OCI-LY7 (cell line): Measurements from ENCODE around the gene PLEKHH2. TPM values are rescaled to one million over a fixed set of nuclear protein-coding genes. Genes with fewer than 3 reads are reported as not detected.

Experiments
- BruUV-seq: library from RNA; stranded (reverse); fragments of 400-500 nt; replicated peaks from 2 replicates; lab custom pipeline; 2021; lab: Mats Ljungman, UMichigan
- CTCF ChIA-PET: fragments of 300-600 bp; sonication (Branson Sonifier 250); formaldehyde crosslinking; loops from one replicate; lab custom pipeline; 2022; ENCODE audit warnings: antibody characterized with exemption; ENCODE audit not compliant: unreplicated experiment; lab: Charles Lee
- POLR2A ChIA-PET: fragments of 300-600 bp; sonication (Branson Sonifier 250); formaldehyde crosslinking; loops from one replicate; lab custom pipeline; 2022; ENCODE audit warnings: antibody characterized with exemption; lab: Charles Lee
- DNase-seq: peaks from one replicate; pipeline ENCODE4 v3.0.0-alpha.2; 2015; ENCODE audit warnings: low spot score
- H2AFZ ChIP-seq: fragments of 200-600 bp; sonication (generic), shearing (Covaris generic); 2 replicates; pipeline ENCODE4 v1.6.1; 2014; ENCODE audit warnings: mild to moderate bottlenecking, antibody characterized with exemption, low read length, moderate library complexity
- H3K27ac ChIP-seq: fragments of 200-600 bp; sonication (generic); 2 replicates; pipeline ENCODE4 v1.5.1; 2014; ENCODE audit warnings: mixed run types, low read depth, mild to moderate bottlenecking, moderate library complexity, low read length, inconsistent platforms; ENCODE audit not compliant: poor library complexity, severe bottlenecking
- H3K36me3 ChIP-seq: fragments of 200-600 bp; sonication (generic); 2 replicates; pipeline ENCODE4 v1.6.1; 2014; ENCODE audit warnings: mild to moderate bottlenecking, antibody characterized with exemption, low read length, moderate library complexity, mixed read lengths; ENCODE audit not compliant: insufficient read depth
- H3K4me1 ChIP-seq: fragments of 200-600 bp; sonication (generic); 2 replicates; pipeline ENCODE4 v1.5.1; 2014; ENCODE audit warnings: mild to moderate bottlenecking, low read length; ENCODE audit not compliant: insufficient read depth, poor library complexity, severe bottlenecking
- H3K4me2 ChIP-seq: fragments of 200-600 bp; sonication (generic); 2 replicates; pipeline ENCODE4 v1.6.1; 2014; ENCODE audit warnings: mild to moderate bottlenecking, low read length
- H3K4me3 ChIP-seq: fragments of 200-600 bp; sonication (generic); 2 replicates; pipeline ENCODE4 v1.5.1; 2014; ENCODE audit warnings: mild to moderate bottlenecking, low read depth, low read length; ENCODE audit not compliant: poor library complexity, severe bottlenecking
- H3K79me2 ChIP-seq: fragments of 200-600 bp; sonication (generic); 2 replicates; pipeline ENCODE4 v1.6.1; 2016; ENCODE audit warnings: low read depth, mild to moderate bottlenecking, low read length, moderate library complexity, mixed read lengths; ENCODE audit not compliant: insufficient read depth
- H3K9me2 ChIP-seq: fragments of 200-600 bp; sonication (generic); 2 replicates; pipeline ENCODE4 v1.6.1; 2016; ENCODE audit warnings: mild to moderate bottlenecking, low read length, mixed read lengths; ENCODE audit not compliant: insufficient read depth
- H3K9me3 ChIP-seq: fragments of 200-600 bp; sonication (generic); 2 replicates; pipeline ENCODE4 v1.6.1; 2014; ENCODE audit warnings: mild to moderate bottlenecking, mixed run types, low read length, mixed read lengths
- H4K20me1 ChIP-seq: fragments of 200-600 bp; sonication (generic); 2 replicates; pipeline ENCODE4 v1.6.1; 2014; ENCODE audit warnings: mild to moderate bottlenecking, antibody characterized with exemption, low read length, moderate library complexity, mixed read lengths; ENCODE audit not compliant: insufficient read depth
- CTCF ChIP-seq: fragments of 200-600 bp; sonication (generic); conservative IDR thresholded peaks from 2 replicates; pipeline ENCODE4 v1.5.1; 2014; ENCODE audit warnings: mild to moderate bottlenecking, antibody characterized with exemption, low read length, moderate library complexity, mixed read lengths
- EZH2phosphoT487 ChIP-seq: fragments of 200-600 bp; sonication (generic); IDR thresholded peaks from 2 replicates; pipeline ENCODE4 v1.6.1; 2018; ENCODE audit warnings: low read depth, borderline replicate concordance, mild to moderate bottlenecking, mixed run types, antibody characterized with exemption, low read length, moderate library complexity, mixed read lengths
- intact Hi-C: fragments of 100-400 bp; cut with micrococcal nuclease; formaldehyde crosslinking; loops from one replicate; pipeline ENCODE4 v1.10.0; 2022; ENCODE audit not compliant: unreplicated experiment
- total RNA-seq, 2 experiments: library from RNA; depleted of rRNA in 1 of 2; stranded (reverse); fragments of >200 nt in 1 of 2; shearing (Covaris generic) in 1 of 2; gene quantifications; 2 replicates each; pipeline ENCODE4 v1.2.3, GENCODE V29; 2014 to 2022

The PLEKHH2 gene
- total RNA-seq, 2 experiments from 2014 or later = 1.5 to 2.6 TPM

DNA sequence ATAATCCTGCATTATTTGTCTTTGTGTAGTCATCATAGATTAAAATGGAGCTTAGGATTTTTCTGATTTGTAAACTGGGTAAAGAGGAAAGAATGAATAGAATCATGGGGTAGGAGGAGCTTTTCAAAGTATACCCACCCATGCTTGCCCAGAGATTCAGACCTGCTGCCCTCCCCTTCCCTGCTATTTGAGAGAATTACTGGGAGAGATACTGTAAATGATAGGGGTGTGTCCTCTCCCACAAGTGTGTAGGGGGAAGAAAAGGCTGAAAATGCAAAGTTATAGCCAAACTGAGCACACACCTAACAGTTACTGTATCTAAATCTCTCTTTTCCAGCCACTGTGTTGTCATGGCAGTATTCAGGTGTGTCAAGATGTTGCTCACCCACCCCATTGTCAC is 115.2 kb downstream of the PLEKHH2 start:
- no peak overlapping the region for H3K27ac ChIP-seq
- no peaks in the 10 kb centered on the region for H4K20me1 ChIP-seq
- TF ChIP-seq CTCF (no peak), EZH2phosphoT487 (no peak)
- intact Hi-C loops = no loop called here
- no TSS peak for BruUV-seq
- H3K9me3 ChIP-seq = no peaks in the 10 kb centered on the region
- H3K79me2 ChIP-seq = no peaks in the 10 kb centered on the region
- no peak for DNase-seq
- H3K4me3 ChIP-seq = no peak overlapping the region
- no peaks in the 10 kb centered on the region for H3K36me3 ChIP-seq
- ChIA-PET CTCF (no interaction called here), POLR2A (interaction anchor here (0.6 kb wide), 1 partner anchor 60 kb away, joined by 3 read pairs; no protein-coding TSS in a partner anchor)
- H3K9me2 ChIP-seq = no peaks in the 10 kb centered on the region
- H2AFZ ChIP-seq = no peak overlapping the region
- no peaks in the 10 kb centered on the region for H3K4me1 ChIP-seq
- no peak overlapping the region for H3K4me2 ChIP-seq

- no peak overlapping the region for H3K4me3 ChIP-seq
- BruUV-seq = no TSS peak
- no peaks in the 10 kb centered on the region for H3K9me3 ChIP-seq
- no peaks in the 10 kb centered on the region for H3K36me3 ChIP-seq
- H4K20me1 ChIP-seq = no peaks in the 10 kb centered on the region
- no peak overlapping the region for H2AFZ ChIP-seq
- H3K9me2 ChIP-seq = no peaks in the 10 kb centered on the region
- intact Hi-C loops = no loop called here
- CTCF ChIA-PET = interaction anchor here (0.6 kb wide), 1 partner anchor 58 kb away, joined by 4 read pairs; no protein-coding TSS in a partner anchor
- POLR2A ChIA-PET = no interaction called here
- H3K27ac ChIP-seq = no peak overlapping the region
- no peak overlapping the region for H3K4me2 ChIP-seq
- H3K4me1 ChIP-seq = no peaks in the 10 kb centered on the region
- H3K79me2 ChIP-seq = no peaks in the 10 kb centered on the region
- TF ChIP-seq EZH2phosphoT487 (no peak), CTCF (no peak)
- DNase-seq = no peak
Measured at GRCh38 chr2:43754180-43754579, 117.1 kb downstream of the PLEKHH2 start.

GRCh38 chr2:43758739-43759138 is 121.7 kb downstream of the PLEKHH2 start:
- H3K4me2 ChIP-seq = no peak overlapping the region
- POLR2A ChIA-PET = no interaction called here
- H3K9me2 ChIP-seq = no peaks in the 10 kb centered on the region
- no peak for DNase-seq
- intact Hi-C loops = no loop called here
- CTCF ChIA-PET = no interaction called here
- no peak overlapping the region for H3K4me3 ChIP-seq
- BruUV-seq = no TSS peak
- no peaks in the 10 kb centered on the region for H3K9me3 ChIP-seq
- H3K36me3 ChIP-seq = no peaks in the 10 kb centered on the region
- H2AFZ ChIP-seq = no peak overlapping the region
- TF ChIP-seq CTCF = no peak
- TF ChIP-seq EZH2phosphoT487 = no peak
- H3K79me2 ChIP-seq = no peaks in the 10 kb centered on the region
- no peaks in the 10 kb centered on the region for H4K20me1 ChIP-seq
- no peak overlapping the region for H3K27ac ChIP-seq
- H3K4me1 ChIP-seq = no peaks in the 10 kb centered on the region
